Measurements from ENCODE around the gene TMX3. TPM values are rescaled to one million over a fixed set of nuclear protein-coding genes. Genes with fewer than 3 reads are reported as not detected.

The TMX3 gene
- total RNA-seq, 1 experiment from 2014 or later, result 71.7 TPM

Other genes with a start within 250 kb of the TMX3 start
- gene CCDC102B, start 83.0 kb upstream of the TMX3 start, total RNA-seq (2014; rRNA removed; shearing (Covaris generic)), result 2.7 and 5.2 TPM in 2 replicates

All from M059J (cell line).